ENCODE measurements around the gene GRAP2. TPM values are rescaled to one million over a fixed set of nuclear protein-coding genes. Genes with fewer than 3 reads are reported as not detected.
"Not testable (repeated sequence)": the region's sequence is repeated elsewhere in the genome, so short reads cannot be mapped to it uniquely, and the experiment has no call there.

The GRAP2 gene
- polyA plus RNA-seq, 1 donor, result 1.8 TPM

- H3K27me3 ChIP-seq (ENCODE audit: control insufficient read depth, insufficient read depth, low read length), result no peaks in the 10 kb centered on the region
- no peak overlapping the region for H3K4me3 ChIP-seq (ENCODE audit: low read length)
- H3K36me3 ChIP-seq (ENCODE audit: control insufficient read depth, insufficient read depth, low read length), result no peaks in the 10 kb centered on the region
- no peak overlapping the region for H3K27ac ChIP-seq (ENCODE audit: low read length)
- WGBS (ENCODE audit: insufficient coverage, low lambda C conversion rate), result no CpG with 5 or more reads among the region's 2 CpGs
- no peaks in the 10 kb centered on the region for H3K9me3 ChIP-seq (ENCODE audit: control insufficient read depth, low read depth, low read length)
- DNase-seq, result no peak
- peaks cover 16% of the 10 kb centered on the region for H3K4me1 ChIP-seq (ENCODE audit: control insufficient read depth, insufficient read depth, low read length)
Measured at GRCh38 chr22:39984006-39984405, 83.1 kb downstream of the GRAP2 start.

GRCh38 chr22:39984746-39985145 lies 83.9 kb downstream of the GRAP2 start:
- Histone ChIP-seq H3K4me3 (ENCODE audit: low read length) (no peak overlapping the region), H3K4me1 (ENCODE audit: control insufficient read depth, insufficient read depth, low read length) (peaks cover 23% of the 10 kb centered on the region), H3K27ac (ENCODE audit: low read length) (peak overlapping the region; percentile 63), H3K9me3 (ENCODE audit: control insufficient read depth, low read depth, low read length) (no peaks in the 10 kb centered on the region), H3K36me3 (ENCODE audit: control insufficient read depth, insufficient read depth, low read length) (no peaks in the 10 kb centered on the region), H3K27me3 (ENCODE audit: control insufficient read depth, insufficient read depth, low read length) (no peaks in the 10 kb centered on the region)
- no peak for DNase-seq
- no CpG with 5 or more reads among the region's 2 CpGs for WGBS (ENCODE audit: insufficient coverage, low lambda C conversion rate)

- no peaks in the 10 kb centered on the region for H3K27me3 ChIP-seq (ENCODE audit: control insufficient read depth, insufficient read depth, low read length)
- WGBS (ENCODE audit: insufficient coverage, low lambda C conversion rate), result no CpG with 5 or more reads among the region's 7 CpGs
- H3K4me1 ChIP-seq (ENCODE audit: control insufficient read depth, insufficient read depth, low read length), result peaks cover 30% of the 10 kb centered on the region
- peak overlapping the region; percentile 63 for H3K27ac ChIP-seq (ENCODE audit: low read length)
- no peak overlapping the region for H3K4me3 ChIP-seq (ENCODE audit: low read length)
- no peaks in the 10 kb centered on the region for H3K36me3 ChIP-seq (ENCODE audit: control insufficient read depth, insufficient read depth, low read length)
- DNase-seq, result peak; percentile 67 to 83
- H3K9me3 ChIP-seq (ENCODE audit: control insufficient read depth, low read depth, low read length), result no peaks in the 10 kb centered on the region
Measured at GRCh38 chr22:39985383-39986035, 84.6 kb downstream of the GRAP2 start.

- Histone ChIP-seq H3K36me3 (ENCODE audit: control insufficient read depth, insufficient read depth, low read length) (no peaks in the 10 kb centered on the region), H3K4me3 (ENCODE audit: low read length) (no peak overlapping the region), H3K4me1 (ENCODE audit: control insufficient read depth, insufficient read depth, low read length) (peaks cover 42% of the 10 kb centered on the region), H3K27ac (ENCODE audit: low read length) (no peak overlapping the region), H3K27me3 (ENCODE audit: control insufficient read depth, insufficient read depth, low read length) (peaks cover under 1% of the 10 kb centered on the region), H3K9me3 (ENCODE audit: control insufficient read depth, low read depth, low read length) (no peaks in the 10 kb centered on the region)
- no peak for DNase-seq
- WGBS (ENCODE audit: insufficient coverage, low lambda C conversion rate), result 92% methylated on average over 2 of the region's 10 CpGs
Measured at GRCh38 chr22:39988386-39989114, 87.7 kb downstream of the GRAP2 start.

- Histone ChIP-seq H3K27me3 (ENCODE audit: control insufficient read depth, insufficient read depth, low read length) (peaks cover 8% of the 10 kb centered on the region), H3K27ac (ENCODE audit: low read length) (no peak overlapping the region), H3K36me3 (ENCODE audit: control insufficient read depth, insufficient read depth, low read length) (no peaks in the 10 kb centered on the region)
Measured at GRCh38 chr22:39989633-39990032, 88.7 kb downstream of the GRAP2 start.

GRCh38 chr22:39990686-39991085 lies 89.8 kb downstream of the GRAP2 start:
- no peak overlapping the region for H3K4me3 ChIP-seq (ENCODE audit: low read length)
- H3K27me3 ChIP-seq (ENCODE audit: control insufficient read depth, insufficient read depth, low read length), result peaks cover 12% of the 10 kb centered on the region
- H3K9me3 ChIP-seq (ENCODE audit: control insufficient read depth, low read depth, low read length), result no peaks in the 10 kb centered on the region
- no peaks in the 10 kb centered on the region for H3K36me3 ChIP-seq (ENCODE audit: control insufficient read depth, insufficient read depth, low read length)
- peak overlapping the region; percentile 72 for H3K27ac ChIP-seq (ENCODE audit: low read length)
- H3K4me1 ChIP-seq (ENCODE audit: control insufficient read depth, insufficient read depth, low read length), result peaks cover 37% of the 10 kb centered on the region
- no CpG with 5 or more reads among the region's 3 CpGs for whole genome bisulfite sequencing (ENCODE audit: insufficient coverage, low lambda C conversion rate)
- no peak for DNase-seq

More at GRCh38 chr22:39989633-39990032, 88.7 kb downstream of the GRAP2 start:
- H3K4me3 ChIP-seq (ENCODE audit: low read length), result no peak overlapping the region
- WGBS (ENCODE audit: insufficient coverage, low lambda C conversion rate), result no CpG with 5 or more reads among the region's 7 CpGs
- no peak for DNase-seq
- H3K4me1 ChIP-seq (ENCODE audit: control insufficient read depth, insufficient read depth, low read length), result peaks cover 47% of the 10 kb centered on the region
- H3K9me3 ChIP-seq (ENCODE audit: control insufficient read depth, low read depth, low read length), result no peaks in the 10 kb centered on the region

GRCh38 chr22:39991159-39991860 lies 90.4 kb downstream of the GRAP2 start:
- H3K4me1 ChIP-seq (ENCODE audit: control insufficient read depth, insufficient read depth, low read length), result peaks cover 33% of the 10 kb centered on the region
- peaks cover 12% of the 10 kb centered on the region for H3K27me3 ChIP-seq (ENCODE audit: control insufficient read depth, insufficient read depth, low read length)
- WGBS (ENCODE audit: insufficient coverage, low lambda C conversion rate), result 20% methylated on average over 1 of the region's 9 CpGs
- H3K9me3 ChIP-seq (ENCODE audit: control insufficient read depth, low read depth, low read length), result no peaks in the 10 kb centered on the region
- H3K4me3 ChIP-seq (ENCODE audit: low read length), result no peak overlapping the region
- no peaks in the 10 kb centered on the region for H3K36me3 ChIP-seq (ENCODE audit: control insufficient read depth, insufficient read depth, low read length)
- peak overlapping the region; percentile 72 for H3K27ac ChIP-seq (ENCODE audit: low read length)
- DNase-seq, result peak in 1 of 2 donors; percentile 63

GRCh38 chr22:39992088-39992826 lies 91.4 kb downstream of the GRAP2 start:
- Histone ChIP-seq H3K36me3 (ENCODE audit: control insufficient read depth, insufficient read depth, low read length) (no peaks in the 10 kb centered on the region), H3K27me3 (ENCODE audit: control insufficient read depth, insufficient read depth, low read length) (peaks cover 12% of the 10 kb centered on the region), H3K4me3 (ENCODE audit: low read length) (no peak overlapping the region), H3K9me3 (ENCODE audit: control insufficient read depth, low read depth, low read length) (no peaks in the 10 kb centered on the region), H3K4me1 (ENCODE audit: control insufficient read depth, insufficient read depth, low read length) (peaks cover 39% of the 10 kb centered on the region), H3K27ac (ENCODE audit: low read length) (no peak overlapping the region)
- WGBS (ENCODE audit: insufficient coverage, low lambda C conversion rate), result no CpG with 5 or more reads among the region's 5 CpGs
- no peak for DNase-seq

GRCh38 chr22:39992894-39993293 lies 92.0 kb downstream of the GRAP2 start:
- H3K4me1 ChIP-seq (ENCODE audit: control insufficient read depth, insufficient read depth, low read length), result peaks cover 46% of the 10 kb centered on the region
- H3K36me3 ChIP-seq (ENCODE audit: control insufficient read depth, insufficient read depth, low read length); H3K9me3 ChIP-seq (ENCODE audit: control insufficient read depth, low read depth, low read length); H3K4me3 ChIP-seq (ENCODE audit: low read length); DNase-seq; H3K27ac ChIP-seq (ENCODE audit: low read length): not testable (repeated sequence)
- WGBS (ENCODE audit: insufficient coverage, low lambda C conversion rate), result 100% methylated on average over 1 of the region's 7 CpGs
- peaks cover 12% of the 10 kb centered on the region for H3K27me3 ChIP-seq (ENCODE audit: control insufficient read depth, insufficient read depth, low read length)

GRCh38 chr22:39994041-39994565 lies 93.2 kb downstream of the GRAP2 start:
- no peaks in the 10 kb centered on the region for H3K9me3 ChIP-seq (ENCODE audit: control insufficient read depth, low read depth, low read length)
- no CpG with 5 or more reads among the region's 20 CpGs for WGBS (ENCODE audit: insufficient coverage, low lambda C conversion rate)
- peaks cover 12% of the 10 kb centered on the region for H3K27me3 ChIP-seq (ENCODE audit: control insufficient read depth, insufficient read depth, low read length)
- no peaks in the 10 kb centered on the region for H3K36me3 ChIP-seq (ENCODE audit: control insufficient read depth, insufficient read depth, low read length)
- no peak for DNase-seq
- H3K27ac ChIP-seq (ENCODE audit: low read length), result no peak overlapping the region
- no peak overlapping the region for H3K4me3 ChIP-seq (ENCODE audit: low read length)
- peaks cover 56% of the 10 kb centered on the region for H3K4me1 ChIP-seq (ENCODE audit: control insufficient read depth, insufficient read depth, low read length)
